GM06990 (cell line): ENCODE data around the gene BCL7C.

Source experiments
- DNase-seq: peaks from one replicate; pipeline ENCODE4 v3.0.0-alpha.2; 2011; ENCODE audit not compliant: insufficient read length; ENCODE audit errors: extremely low read depth
- H3K27me3 ChIP-seq: replicated peaks from 2 replicates; pipeline ENCODE4 v1.6.0; 2011; ENCODE audit warnings: low read length; ENCODE audit not compliant: control insufficient read depth, insufficient read depth
- H3K36me3 ChIP-seq: 2 replicates; pipeline ENCODE4 v1.5.1; 2011; ENCODE audit warnings: low read length; ENCODE audit not compliant: control insufficient read depth, insufficient read depth
- H3K4me3 ChIP-seq: replicated peaks from 2 replicates; pipeline ENCODE4 v1.5.1; 2011; ENCODE audit warnings: low read depth, mild to moderate bottlenecking, control low read depth, low read length
- TF ChIP-seq, protein P1 (sequence below): IDR thresholded peaks from 2 replicates; pipeline ENCODE4 v1.5.1; 2011; ENCODE audit warnings: low read length, control low read depth, mild to moderate bottlenecking, inconsistent platforms; ENCODE audit not compliant: insufficient read depth, poor library complexity, severe bottlenecking

Gene BCL7C

DNA sequence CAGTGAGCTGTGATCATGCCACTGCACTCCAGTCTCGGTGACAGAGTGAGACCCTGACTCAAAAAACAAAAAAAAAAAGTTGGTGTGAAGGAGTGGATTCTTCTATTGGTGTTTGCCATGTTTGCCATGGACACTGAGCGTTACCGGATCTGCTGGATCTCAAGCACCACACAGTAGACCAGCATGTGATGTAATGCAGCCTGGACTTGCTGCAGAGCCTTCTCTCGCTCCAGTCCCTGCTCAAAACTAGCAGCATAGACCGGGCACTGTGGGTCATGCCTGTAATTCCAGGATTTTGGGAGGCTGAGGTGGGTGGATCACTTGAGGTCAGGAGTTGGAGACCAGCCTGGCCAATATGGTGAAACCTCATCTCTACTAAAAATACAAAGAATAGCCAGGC is 50.4 kb downstream of the BCL7C start:
- TF ChIP-seq, protein P1, sequence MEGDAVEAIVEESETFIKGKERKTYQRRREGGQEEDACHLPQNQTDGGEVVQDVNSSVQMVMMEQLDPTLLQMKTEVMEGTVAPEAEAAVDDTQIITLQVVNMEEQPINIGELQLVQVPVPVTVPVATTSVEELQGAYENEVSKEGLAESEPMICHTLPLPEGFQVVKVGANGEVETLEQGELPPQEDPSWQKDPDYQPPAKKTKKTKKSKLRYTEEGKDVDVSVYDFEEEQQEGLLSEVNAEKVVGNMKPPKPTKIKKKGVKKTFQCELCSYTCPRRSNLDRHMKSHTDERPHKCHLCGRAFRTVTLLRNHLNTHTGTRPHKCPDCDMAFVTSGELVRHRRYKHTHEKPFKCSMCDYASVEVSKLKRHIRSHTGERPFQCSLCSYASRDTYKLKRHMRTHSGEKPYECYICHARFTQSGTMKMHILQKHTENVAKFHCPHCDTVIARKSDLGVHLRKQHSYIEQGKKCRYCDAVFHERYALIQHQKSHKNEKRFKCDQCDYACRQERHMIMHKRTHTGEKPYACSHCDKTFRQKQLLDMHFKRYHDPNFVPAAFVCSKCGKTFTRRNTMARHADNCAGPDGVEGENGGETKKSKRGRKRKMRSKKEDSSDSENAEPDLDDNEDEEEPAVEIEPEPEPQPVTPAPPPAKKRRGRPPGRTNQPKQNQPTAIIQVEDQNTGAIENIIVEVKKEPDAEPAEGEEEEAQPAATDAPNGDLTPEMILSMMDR, result no peak
- DNase-seq, result no peak
- Histone ChIP-seq H3K36me3 (no peaks in the 10 kb centered on the region), H3K4me3 (no peak overlapping the region), H3K27me3 (no peaks in the 10 kb centered on the region)

DNA sequence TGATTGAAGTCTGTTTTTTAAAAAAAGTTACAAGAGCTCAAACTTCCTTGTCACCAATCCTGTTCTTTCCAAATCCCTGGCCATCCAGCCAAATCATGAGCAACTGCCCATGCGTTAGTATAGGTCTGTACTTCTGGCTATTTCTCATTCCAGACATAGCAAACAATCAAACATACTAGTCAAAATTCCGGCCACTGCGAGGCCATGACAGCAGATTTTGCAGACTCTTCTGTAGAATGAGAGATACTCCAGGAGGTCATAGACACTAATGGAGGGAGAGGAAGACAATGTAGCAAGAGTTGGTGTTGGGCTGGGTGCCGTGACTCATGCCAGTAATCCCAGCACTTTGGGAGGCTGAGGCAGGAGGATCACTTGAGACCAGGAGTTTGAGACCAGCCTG is 50.9 kb downstream of the BCL7C start:
- H3K36me3 ChIP-seq, result no peaks in the 10 kb centered on the region
- DNase-seq, result no peak
- H3K4me3 ChIP-seq, result no peak overlapping the region
- H3K27me3 ChIP-seq, result no peaks in the 10 kb centered on the region
- TF ChIP-seq, protein P1, result no peak

DNA sequence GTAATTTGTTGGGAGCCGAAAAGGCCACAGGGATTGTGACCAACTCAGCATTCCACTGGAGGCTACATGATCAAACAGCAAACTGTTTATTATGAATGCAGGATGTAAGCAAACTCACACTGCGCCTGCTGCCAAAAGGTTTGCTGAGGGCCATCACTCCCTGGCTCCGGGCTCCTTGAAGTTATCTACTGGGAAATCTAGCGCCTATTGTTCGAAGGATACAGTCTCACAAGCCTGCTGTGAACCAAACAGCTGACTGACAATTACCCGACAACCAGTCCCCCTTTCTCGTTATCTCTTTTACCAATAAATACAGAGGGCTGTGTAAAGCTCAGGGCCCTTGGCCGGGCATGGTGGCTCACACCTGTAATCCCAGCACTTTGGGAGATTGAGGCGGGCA is 52.5 kb downstream of the BCL7C start:
- H3K36me3 ChIP-seq, result no peaks in the 10 kb centered on the region
- DNase-seq, result no peak
- no peak overlapping the region for H3K4me3 ChIP-seq
- no peaks in the 10 kb centered on the region for H3K27me3 ChIP-seq
- TF ChIP-seq, protein P1, result no peak

DNA sequence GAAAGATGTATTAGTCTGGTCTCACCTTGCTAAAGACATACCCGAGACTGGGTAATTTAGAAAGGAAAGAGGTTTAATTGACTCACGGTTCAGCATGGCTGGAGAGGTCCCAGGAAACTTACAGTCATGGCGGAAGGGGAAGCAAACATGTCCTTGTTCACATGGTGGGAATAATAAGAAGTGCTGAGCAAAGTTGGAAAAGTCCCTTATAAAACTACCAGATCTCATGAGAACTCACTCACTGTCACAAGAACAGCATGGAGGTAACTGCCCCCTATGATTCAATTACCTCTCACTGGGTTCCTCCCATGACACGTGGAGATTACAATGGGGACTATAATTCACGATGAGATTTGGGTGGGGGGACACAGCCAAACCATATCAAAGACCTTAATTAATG is 53.3 kb downstream of the BCL7C start:
- Histone ChIP-seq H3K36me3 (no peaks in the 10 kb centered on the region), H3K4me3 (no peak overlapping the region)
- TF ChIP-seq, protein P1, result no peak

DNA sequence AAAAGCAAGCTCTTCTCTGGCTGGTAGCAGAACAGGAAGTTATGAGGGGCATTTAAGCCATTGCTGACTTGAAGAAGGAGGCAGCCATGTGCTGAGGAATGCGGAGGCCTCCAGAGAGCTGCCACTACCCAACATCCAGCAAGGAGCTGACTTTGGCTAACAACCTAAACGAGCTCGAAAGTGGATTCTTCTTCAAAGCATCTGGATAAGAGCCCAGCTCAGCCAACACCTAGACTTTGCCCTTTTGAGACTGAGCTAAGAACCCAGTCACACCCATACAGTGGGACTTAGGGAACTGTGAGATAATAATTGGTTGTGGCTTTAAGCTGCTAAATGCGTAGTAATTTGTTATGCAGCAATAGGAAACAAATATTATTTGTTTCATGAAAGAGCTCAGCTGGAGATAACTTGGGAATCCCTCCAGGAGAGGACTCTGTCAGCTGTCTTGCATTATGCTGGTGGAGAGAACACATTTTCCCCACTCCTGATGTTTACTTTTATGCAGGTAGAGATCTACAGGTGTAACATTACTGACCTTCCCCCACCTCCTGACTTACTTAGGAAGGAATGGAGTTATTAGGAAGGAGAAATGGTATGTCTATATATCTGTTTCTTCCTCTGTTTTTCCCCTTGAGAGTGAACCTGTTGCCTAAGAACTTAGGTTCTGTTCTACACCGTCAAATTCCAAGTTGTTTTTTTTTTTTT is 54.2 kb downstream of the BCL7C start:
- Histone ChIP-seq H3K4me3 (no peak overlapping the region), H3K36me3 (no peaks in the 10 kb centered on the region), H3K27me3 (no peaks in the 10 kb centered on the region)
- DNase-seq, result no peak
- TF ChIP-seq, protein P1, result no peak

More for the DNA sequence above, 53.3 kb downstream of the BCL7C start:
- no peak for DNase-seq
- H3K27me3 ChIP-seq, result no peaks in the 10 kb centered on the region
